ENCODE data around the gene PRDM16.

Gene PRDM16

DNA sequence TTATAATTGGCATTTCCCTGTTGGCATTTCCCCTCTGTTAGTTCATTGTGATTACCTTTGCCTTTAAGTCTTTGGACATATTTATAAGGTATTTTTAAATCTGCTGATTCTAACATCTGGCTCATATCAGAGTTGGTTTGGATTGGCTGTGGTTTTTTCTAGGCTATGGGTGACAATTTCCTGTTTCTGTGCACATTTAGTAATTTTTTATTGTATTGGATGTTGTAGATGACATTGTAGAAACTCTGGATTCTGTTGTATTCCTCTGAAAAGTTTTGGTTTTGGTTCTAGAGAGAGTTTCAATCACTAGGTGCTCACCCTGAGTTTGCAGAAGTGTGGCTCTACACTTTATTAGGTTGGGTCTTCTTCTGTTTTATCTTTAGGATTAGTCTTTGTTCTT lies 275.4 kb downstream of the PRDM16 start:
- Histone ChIP-seq H3K4me1 (ENCODE audit: control insufficient read depth in 1 of 2, insufficient read depth in 2 of 2, low read length in 2 of 2) (peaks cover 18 to 28% of the 10 kb centered on the region in 2 donors), H3K27ac (ENCODE audit: low read depth, low read length) (no peak overlapping the region), H3K9me3 (ENCODE audit: control insufficient read depth in 1 of 2, low read length in 2 of 2) (peaks cover 7 to 10% of the 10 kb centered on the region in 2 donors), H3K4me3 (ENCODE audit: low read depth in 1 of 2, low read length in 2 of 2) (no peak overlapping the region), H3K27me3 (ENCODE audit: control insufficient read depth in 1 of 2, insufficient read depth in 2 of 2, low read length in 2 of 2) (peaks cover 0 to 3% of the 10 kb centered on the region in 2 donors), H3K9ac (ENCODE audit: low read depth in 1 of 2, low read length in 2 of 2) (no peak overlapping the region), H3K36me3 (ENCODE audit: control insufficient read depth in 1 of 2, insufficient read depth in 2 of 2, low read length in 2 of 2) (no peaks in the 10 kb centered on the region)

DNA sequence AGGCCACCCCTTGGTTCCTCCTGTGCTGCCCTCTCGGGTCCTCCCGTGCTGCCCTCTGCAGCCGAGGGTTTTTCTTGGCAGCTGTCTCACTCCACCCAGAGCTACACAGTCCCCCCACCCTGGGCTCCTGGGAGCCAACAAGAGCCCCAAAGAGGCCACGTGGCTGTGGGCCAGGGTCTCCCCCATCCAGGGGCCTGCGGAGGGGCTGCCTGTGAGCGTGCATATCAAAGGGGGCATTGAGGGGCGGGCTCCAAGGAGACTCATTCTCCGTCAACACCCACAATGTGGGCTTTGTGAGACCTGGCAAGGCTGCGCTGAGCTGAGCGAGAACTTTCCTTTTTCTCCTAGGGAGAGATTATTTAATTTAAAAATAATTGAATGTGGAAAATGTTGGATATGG lies 276.8 kb downstream of the PRDM16 start:
- H3K27me3 ChIP-seq (ENCODE audit: control insufficient read depth in 1 of 2, insufficient read depth in 2 of 2, low read length in 2 of 2) = peaks cover 0 to 3% of the 10 kb centered on the region in 2 donors
- H3K4me1 ChIP-seq (ENCODE audit: control insufficient read depth in 1 of 2, insufficient read depth in 2 of 2, low read length in 2 of 2) = peaks cover 25 to 28% of the 10 kb centered on the region in 2 donors
- no peak overlapping the region for H3K9ac ChIP-seq (ENCODE audit: low read depth in 1 of 2, low read length in 2 of 2)
- no peak overlapping the region for H3K27ac ChIP-seq (ENCODE audit: low read depth, low read length)
- peaks cover 7 to 10% of the 10 kb centered on the region in 2 donors for H3K9me3 ChIP-seq (ENCODE audit: control insufficient read depth in 1 of 2, low read length in 2 of 2)
- H3K4me3 ChIP-seq (ENCODE audit: low read depth in 1 of 2, low read length in 2 of 2) = no peak overlapping the region
- no peaks in the 10 kb centered on the region for H3K36me3 ChIP-seq (ENCODE audit: control insufficient read depth in 1 of 2, insufficient read depth in 2 of 2, low read length in 2 of 2)

DNA sequence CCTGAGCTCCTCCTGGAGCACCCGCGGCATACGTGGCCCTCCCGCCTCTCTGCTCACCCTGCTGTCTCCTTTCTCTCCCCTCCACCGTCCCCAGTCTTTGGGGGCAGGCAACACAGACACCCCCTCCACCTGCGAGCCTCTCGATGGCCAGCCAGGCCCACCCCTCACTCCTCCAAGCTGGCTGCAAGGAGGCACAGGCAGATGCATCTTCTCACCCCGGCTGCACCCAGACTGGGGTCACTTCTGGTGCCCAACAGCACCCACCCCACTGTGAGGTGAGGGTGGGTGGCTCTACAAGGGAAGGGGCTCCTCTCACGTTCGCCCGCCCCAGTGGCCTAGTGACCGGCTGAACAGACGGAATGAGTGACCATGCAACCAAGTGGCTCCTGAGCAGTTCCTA lies 277.5 kb downstream of the PRDM16 start:
- Histone ChIP-seq H3K27me3 (ENCODE audit: control insufficient read depth in 1 of 2, insufficient read depth in 2 of 2, low read length in 2 of 2) (peaks cover 0 to 3% of the 10 kb centered on the region in 2 donors), H3K9ac (ENCODE audit: low read depth in 1 of 2, low read length in 2 of 2) (no peak overlapping the region)

DNA sequence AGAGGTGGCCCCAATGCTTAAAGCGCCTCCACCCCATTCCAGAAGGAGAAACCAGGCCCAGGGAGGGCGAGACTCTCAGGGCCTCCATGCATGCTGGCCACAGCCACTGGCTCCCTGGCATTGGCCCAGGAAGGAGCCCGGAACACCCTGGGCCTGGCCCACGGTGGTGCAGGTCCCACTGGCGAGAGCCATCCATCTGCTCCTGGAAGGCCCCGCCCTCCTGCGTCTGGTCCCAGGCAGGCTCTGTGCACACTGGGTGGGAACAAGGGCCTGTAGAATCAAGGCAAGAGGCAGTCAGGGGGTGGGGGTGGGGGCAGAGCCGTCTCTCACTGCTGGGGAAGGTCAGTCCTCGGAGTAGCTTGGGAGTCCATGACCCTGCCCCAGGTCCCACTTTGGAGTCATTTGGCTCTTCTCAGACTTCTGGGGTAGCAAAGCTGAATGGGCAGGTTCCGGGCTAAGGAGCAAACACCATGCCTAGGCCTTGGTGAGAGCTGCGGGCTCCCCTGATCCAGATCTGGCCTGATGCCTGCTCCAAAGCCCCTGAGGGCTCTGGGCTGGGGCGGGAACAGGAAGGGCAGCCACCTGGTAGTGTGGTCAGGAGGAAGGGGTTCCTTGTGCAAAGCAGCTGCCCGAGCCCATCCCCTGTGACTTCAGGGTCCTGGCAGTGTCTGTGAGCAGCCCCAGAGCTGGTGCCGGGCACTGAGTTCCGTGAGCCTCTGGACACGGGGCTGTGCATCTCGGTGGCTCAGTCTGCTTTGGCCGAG lies 278.4 kb downstream of the PRDM16 start:
- H3K9me3 ChIP-seq (ENCODE audit: control insufficient read depth in 1 of 2, low read length in 2 of 2) = peaks cover 7 to 9% of the 10 kb centered on the region in 2 donors
- H3K4me3 ChIP-seq (ENCODE audit: low read depth in 1 of 2, low read length in 2 of 2) = no peak overlapping the region
- no peak overlapping the region for H3K9ac ChIP-seq (ENCODE audit: low read depth in 1 of 2, low read length in 2 of 2)
- peaks cover 31 to 39% of the 10 kb centered on the region in 2 donors for H3K4me1 ChIP-seq (ENCODE audit: control insufficient read depth in 1 of 2, insufficient read depth in 2 of 2, low read length in 2 of 2)
- peaks cover 0 to 3% of the 10 kb centered on the region in 2 donors for H3K27me3 ChIP-seq (ENCODE audit: control insufficient read depth in 1 of 2, insufficient read depth in 2 of 2, low read length in 2 of 2)
- H3K27ac ChIP-seq (ENCODE audit: low read depth, low read length) = no peak overlapping the region
- no peaks in the 10 kb centered on the region for H3K36me3 ChIP-seq (ENCODE audit: control insufficient read depth in 1 of 2, insufficient read depth in 2 of 2, low read length in 2 of 2)

More for the DNA sequence above, 277.5 kb downstream of the PRDM16 start:
- H3K4me1 ChIP-seq (ENCODE audit: control insufficient read depth in 1 of 2, insufficient read depth in 2 of 2, low read length in 2 of 2) = peaks cover 25 to 30% of the 10 kb centered on the region in 2 donors
- H3K27ac ChIP-seq (ENCODE audit: low read depth, low read length) = no peak overlapping the region
- no peaks in the 10 kb centered on the region for H3K36me3 ChIP-seq (ENCODE audit: control insufficient read depth in 1 of 2, insufficient read depth in 2 of 2, low read length in 2 of 2)
- H3K4me3 ChIP-seq (ENCODE audit: low read depth in 1 of 2, low read length in 2 of 2) = no peak overlapping the region
- H3K9me3 ChIP-seq (ENCODE audit: control insufficient read depth in 1 of 2, low read length in 2 of 2) = peaks cover 7 to 10% of the 10 kb centered on the region in 2 donors

DNA sequence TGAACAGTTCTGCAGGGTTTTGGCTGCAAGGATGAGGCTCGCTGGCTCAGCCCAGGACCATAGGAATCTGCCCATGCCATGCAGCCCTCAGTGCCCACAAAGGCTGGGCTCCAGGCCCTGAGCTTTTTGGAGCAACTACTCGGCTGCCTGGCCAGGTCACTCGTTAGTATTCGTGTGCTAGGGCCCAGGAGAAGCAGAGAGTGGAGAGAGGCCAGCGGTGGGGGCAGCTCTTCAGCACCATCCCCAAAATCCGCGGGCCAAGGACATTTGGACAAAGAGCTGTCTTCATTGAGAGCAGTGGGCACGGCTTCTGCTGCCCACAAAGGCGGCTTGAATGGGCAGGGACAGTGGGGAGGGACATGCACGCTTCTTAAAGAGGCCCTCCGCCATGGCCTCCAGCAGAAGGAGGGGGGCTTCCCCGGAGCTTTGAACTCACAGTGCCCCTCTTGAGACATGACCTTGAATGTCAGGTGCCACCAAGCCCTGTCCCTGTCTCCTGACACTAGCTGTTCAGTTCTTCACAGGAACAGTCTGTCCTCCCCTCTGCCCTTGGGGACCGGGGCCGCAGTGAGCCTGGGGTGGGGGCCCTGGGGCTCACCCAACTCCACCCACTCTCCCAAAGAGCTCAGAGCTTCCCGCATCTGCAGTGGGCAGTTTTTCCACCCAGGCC lies 279.3 kb downstream of the PRDM16 start:
- Histone ChIP-seq H3K27ac (ENCODE audit: low read depth, low read length) (no peak overlapping the region), H3K36me3 (ENCODE audit: control insufficient read depth in 1 of 2, insufficient read depth in 2 of 2, low read length in 2 of 2) (no peaks in the 10 kb centered on the region), H3K9me3 (ENCODE audit: control insufficient read depth in 1 of 2, low read length in 2 of 2) (peaks cover 5 to 7% of the 10 kb centered on the region in 2 donors), H3K9ac (ENCODE audit: low read depth in 1 of 2, low read length in 2 of 2) (no peak overlapping the region), H3K27me3 (ENCODE audit: control insufficient read depth in 1 of 2, insufficient read depth in 2 of 2, low read length in 2 of 2) (peaks cover 0 to 3% of the 10 kb centered on the region in 2 donors), H3K4me1 (ENCODE audit: control insufficient read depth in 1 of 2, insufficient read depth in 2 of 2, low read length in 2 of 2) (peaks cover 40 to 48% of the 10 kb centered on the region in 2 donors), H3K4me3 (ENCODE audit: low read depth in 1 of 2, low read length in 2 of 2) (no peak overlapping the region)

DNA sequence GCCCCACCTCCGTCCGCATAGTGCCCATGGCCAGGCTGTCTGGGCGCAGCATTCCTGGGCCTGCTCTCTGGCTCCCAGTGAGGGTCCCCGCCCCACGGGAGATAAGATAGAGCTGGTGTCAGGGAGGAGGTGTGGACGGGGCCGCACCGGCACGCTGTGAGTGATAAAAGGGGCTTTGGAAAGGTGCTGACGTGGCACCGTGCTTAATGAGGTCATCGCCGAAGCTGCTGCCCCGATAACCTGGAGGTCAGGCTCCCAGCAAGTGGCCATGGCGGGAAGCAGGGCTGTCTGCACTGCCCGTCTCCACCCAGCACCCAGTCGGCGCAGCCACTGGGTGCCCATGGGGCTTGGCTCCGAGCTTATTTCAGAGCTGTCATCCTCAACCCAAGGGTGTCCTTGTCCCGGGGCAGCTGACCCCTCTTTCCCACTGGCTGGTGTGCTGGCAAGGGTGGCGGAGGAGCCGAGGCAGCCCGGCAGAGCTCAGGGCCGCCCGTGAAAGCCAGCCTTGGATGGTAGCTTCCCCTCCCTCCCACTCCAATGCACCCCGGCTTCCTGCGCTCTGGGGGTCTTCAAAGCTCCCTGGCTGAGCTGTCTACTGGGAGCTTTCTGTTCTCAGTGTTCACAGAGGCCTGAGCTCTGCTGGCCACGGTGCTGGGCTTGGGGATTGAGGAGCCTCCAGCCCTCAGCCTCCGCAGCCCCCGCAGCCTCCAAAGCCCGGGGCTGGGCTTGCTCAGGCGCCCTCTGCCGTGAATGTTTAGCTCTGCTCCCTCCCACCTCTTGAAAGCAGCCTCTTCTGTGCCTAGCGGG lies 280.4 kb downstream of the PRDM16 start:
- Histone ChIP-seq H3K4me1 (ENCODE audit: control insufficient read depth in 1 of 2, insufficient read depth in 2 of 2, low read length in 2 of 2) (peaks cover 49 to 57% of the 10 kb centered on the region in 2 donors), H3K27me3 (ENCODE audit: control insufficient read depth in 1 of 2, insufficient read depth in 2 of 2, low read length in 2 of 2) (peaks cover 0 to 3% of the 10 kb centered on the region in 2 donors), H3K36me3 (ENCODE audit: control insufficient read depth in 1 of 2, insufficient read depth in 2 of 2, low read length in 2 of 2) (no peaks in the 10 kb centered on the region), H3K9me3 (ENCODE audit: control insufficient read depth in 1 of 2, low read length in 2 of 2) (peaks cover 0 to 4% of the 10 kb centered on the region in 2 donors), H3K9ac (ENCODE audit: low read depth in 1 of 2, low read length in 2 of 2) (no peak overlapping the region), H3K27ac (ENCODE audit: low read depth, low read length) (no peak overlapping the region), H3K4me3 (ENCODE audit: low read depth in 1 of 2, low read length in 2 of 2) (peak overlapping the region in 1 of 2 donors; percentile 22)

DNA sequence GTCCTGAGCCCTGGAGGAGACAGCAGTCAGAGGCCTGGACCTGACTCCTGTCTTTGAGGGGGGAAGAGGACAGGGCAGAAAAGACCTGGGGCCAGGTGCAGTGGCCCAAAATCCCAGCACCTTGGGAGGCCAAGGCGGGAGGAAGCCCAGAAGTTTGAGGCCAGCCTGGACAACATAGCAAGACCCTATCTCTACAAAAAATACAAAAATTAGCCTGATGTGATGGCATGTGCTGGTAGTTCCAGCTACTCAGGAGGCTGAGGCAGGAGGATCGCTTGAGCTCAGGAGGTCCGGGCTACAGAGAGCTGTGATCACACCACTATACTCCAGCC lies 280.9 kb downstream of the PRDM16 start:
- Histone ChIP-seq H3K27ac (ENCODE audit: low read depth, low read length) (no peak overlapping the region), H3K4me3 (ENCODE audit: low read depth in 1 of 2, low read length in 2 of 2) (no peak overlapping the region), H3K9ac (ENCODE audit: low read depth in 1 of 2, low read length in 2 of 2) (no peak overlapping the region), H3K9me3 (ENCODE audit: control insufficient read depth in 1 of 2, low read length in 2 of 2) (no peaks in the 10 kb centered on the region), H3K4me1 (ENCODE audit: control insufficient read depth in 1 of 2, insufficient read depth in 2 of 2, low read length in 2 of 2) (peaks cover 54 to 62% of the 10 kb centered on the region in 2 donors), H3K36me3 (ENCODE audit: control insufficient read depth in 1 of 2, insufficient read depth in 2 of 2, low read length in 2 of 2) (no peaks in the 10 kb centered on the region), H3K27me3 (ENCODE audit: control insufficient read depth in 1 of 2, insufficient read depth in 2 of 2, low read length in 2 of 2) (peaks cover 0 to 3% of the 10 kb centered on the region in 2 donors)

DNA sequence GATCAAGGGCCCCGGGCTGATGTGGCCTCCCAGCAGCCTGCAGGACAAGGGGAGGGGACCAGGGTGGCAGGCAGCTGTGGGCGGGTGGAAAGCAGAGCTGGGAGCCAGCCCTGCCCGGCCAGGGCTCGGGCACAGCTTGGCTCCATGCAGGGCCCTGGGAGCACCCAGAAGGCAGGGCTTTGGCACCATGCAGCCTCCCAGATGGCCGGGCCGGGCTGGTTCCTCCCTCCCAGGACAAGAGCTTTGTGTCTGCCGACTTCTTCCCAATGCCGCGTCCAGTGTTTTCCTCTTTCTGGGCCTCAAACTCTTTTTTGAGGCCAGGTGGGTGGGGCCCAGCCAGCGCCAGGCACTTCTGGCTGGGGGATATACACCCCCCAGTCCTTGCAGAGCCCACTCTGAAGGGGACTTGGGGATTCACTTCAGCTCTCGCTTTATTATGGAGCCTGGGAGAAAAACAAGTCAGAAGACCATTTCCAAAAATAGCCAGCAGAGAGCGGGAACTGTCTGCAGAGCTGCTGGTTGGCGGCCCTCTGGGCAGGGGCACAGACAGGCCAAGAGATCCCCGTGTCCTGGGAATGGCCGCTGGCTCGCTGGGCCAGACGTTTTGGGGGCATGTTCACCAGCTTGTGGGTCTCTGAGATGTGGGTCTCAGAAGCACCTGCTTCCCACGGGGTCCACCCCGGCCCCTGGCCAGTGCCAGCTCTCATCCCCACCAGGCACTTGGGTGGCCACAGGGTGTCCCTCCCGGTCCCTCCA lies 281.7 kb downstream of the PRDM16 start:
- Histone ChIP-seq H3K27ac (ENCODE audit: low read depth, low read length) (no peak overlapping the region), H3K4me3 (ENCODE audit: low read depth in 1 of 2, low read length in 2 of 2) (no peak overlapping the region), H3K4me1 (ENCODE audit: control insufficient read depth in 1 of 2, insufficient read depth in 2 of 2, low read length in 2 of 2) (peaks cover 62 to 70% of the 10 kb centered on the region in 2 donors), H3K9ac (ENCODE audit: low read depth in 1 of 2, low read length in 2 of 2) (no peak overlapping the region), H3K27me3 (ENCODE audit: control insufficient read depth in 1 of 2, insufficient read depth in 2 of 2, low read length in 2 of 2) (peaks cover 0 to 3% of the 10 kb centered on the region in 2 donors), H3K9me3 (ENCODE audit: control insufficient read depth in 1 of 2, low read length in 2 of 2) (no peaks in the 10 kb centered on the region), H3K36me3 (ENCODE audit: control insufficient read depth in 1 of 2, insufficient read depth in 2 of 2, low read length in 2 of 2) (no peaks in the 10 kb centered on the region)

DNA sequence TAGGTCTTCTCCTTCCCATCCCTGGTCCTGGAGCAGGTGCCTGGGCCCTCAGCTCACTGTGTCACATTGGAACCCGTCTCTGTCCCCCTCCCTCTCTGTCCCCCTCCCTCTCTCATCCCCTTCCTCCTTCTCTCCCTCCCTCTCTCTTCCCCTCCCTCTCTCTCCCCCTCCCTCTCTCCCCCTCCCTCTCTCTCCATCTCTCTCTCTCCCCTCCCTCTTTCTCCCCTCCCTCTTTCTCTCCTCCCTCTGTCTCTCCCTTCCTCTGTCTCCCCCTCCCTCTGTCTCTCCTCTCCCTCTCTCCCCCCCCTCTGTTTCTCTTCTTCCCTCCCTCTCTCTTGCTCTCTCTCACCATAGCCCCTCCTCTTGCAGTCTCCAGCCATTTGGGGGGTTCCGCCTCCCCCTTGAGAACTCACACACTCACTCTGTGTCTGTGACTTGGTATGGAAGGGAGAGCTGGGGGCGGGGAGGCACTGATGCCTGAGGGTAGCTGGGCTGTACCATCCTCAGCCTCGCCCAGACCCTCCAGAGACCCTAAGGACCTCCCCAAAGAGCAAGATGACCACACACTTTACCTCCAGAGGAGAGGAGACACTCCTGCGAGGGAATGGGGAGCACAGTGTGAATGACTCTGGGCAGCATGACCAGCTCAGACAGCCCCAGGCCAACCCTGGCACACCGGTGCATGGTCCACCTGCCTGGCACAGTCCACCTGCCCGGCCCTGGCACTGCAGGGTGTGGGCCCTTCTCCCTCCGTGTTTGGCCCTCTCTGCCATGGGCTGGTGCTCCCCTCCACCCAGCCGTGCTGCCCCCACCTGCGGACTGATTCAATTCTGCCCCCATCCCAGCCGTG lies 282.7 kb downstream of the PRDM16 start:
- Histone ChIP-seq H3K36me3 (ENCODE audit: control insufficient read depth in 1 of 2, insufficient read depth in 2 of 2, low read length in 2 of 2) (no peaks in the 10 kb centered on the region), H3K4me1 (ENCODE audit: control insufficient read depth in 1 of 2, insufficient read depth in 2 of 2, low read length in 2 of 2) (peaks cover 71 to 80% of the 10 kb centered on the region in 2 donors), H3K27me3 (ENCODE audit: control insufficient read depth in 1 of 2, insufficient read depth in 2 of 2, low read length in 2 of 2) (no peaks in the 10 kb centered on the region), H3K9ac (ENCODE audit: low read depth in 1 of 2, low read length in 2 of 2) (peak overlapping the region in 1 of 2 donors; percentile 25), H3K27ac (ENCODE audit: low read depth, low read length) (peak overlapping the region; percentile 66), H3K9me3 (ENCODE audit: control insufficient read depth in 1 of 2, low read length in 2 of 2) (no peaks in the 10 kb centered on the region), H3K4me3 (ENCODE audit: low read depth in 1 of 2, low read length in 2 of 2) (peak overlapping the region in 1 of 2 donors; percentile 6)
